Left renal cortex interstitium (tissue), 4 donors: ENCODE measurements around the gene GOLT1A. TPM values are rescaled to one million over a fixed set of nuclear protein-coding genes. Genes with fewer than 3 reads are reported as not detected.

Experiments used
- DNase-seq, 4 donors: peaks; one replicate each; pipeline ENCODE4 v3.0.0-alpha.2; 2013; ENCODE audit warnings: low read depth in 4 of 4, low spot score in 2 of 4, missing footprints in 1 of 4
- polyA plus RNA-seq, 4 donors: library from polyadenylated mRNA; unstranded; fragments of 120-200 nt; gene quantifications; one replicate each; pipeline ENCODE4 v1.2.1, GENCODE V29; 2013; ENCODE audit not compliant: insufficient read length in 4 of 4

Gene GOLT1A, protein sequence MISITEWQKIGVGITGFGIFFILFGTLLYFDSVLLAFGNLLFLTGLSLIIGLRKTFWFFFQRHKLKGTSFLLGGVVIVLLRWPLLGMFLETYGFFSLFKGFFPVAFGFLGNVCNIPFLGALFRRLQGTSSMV
- polyA plus RNA-seq, result 1 to 10 TPM; 2.7 to 4.2 (median 3.7) TPM

DNA sequence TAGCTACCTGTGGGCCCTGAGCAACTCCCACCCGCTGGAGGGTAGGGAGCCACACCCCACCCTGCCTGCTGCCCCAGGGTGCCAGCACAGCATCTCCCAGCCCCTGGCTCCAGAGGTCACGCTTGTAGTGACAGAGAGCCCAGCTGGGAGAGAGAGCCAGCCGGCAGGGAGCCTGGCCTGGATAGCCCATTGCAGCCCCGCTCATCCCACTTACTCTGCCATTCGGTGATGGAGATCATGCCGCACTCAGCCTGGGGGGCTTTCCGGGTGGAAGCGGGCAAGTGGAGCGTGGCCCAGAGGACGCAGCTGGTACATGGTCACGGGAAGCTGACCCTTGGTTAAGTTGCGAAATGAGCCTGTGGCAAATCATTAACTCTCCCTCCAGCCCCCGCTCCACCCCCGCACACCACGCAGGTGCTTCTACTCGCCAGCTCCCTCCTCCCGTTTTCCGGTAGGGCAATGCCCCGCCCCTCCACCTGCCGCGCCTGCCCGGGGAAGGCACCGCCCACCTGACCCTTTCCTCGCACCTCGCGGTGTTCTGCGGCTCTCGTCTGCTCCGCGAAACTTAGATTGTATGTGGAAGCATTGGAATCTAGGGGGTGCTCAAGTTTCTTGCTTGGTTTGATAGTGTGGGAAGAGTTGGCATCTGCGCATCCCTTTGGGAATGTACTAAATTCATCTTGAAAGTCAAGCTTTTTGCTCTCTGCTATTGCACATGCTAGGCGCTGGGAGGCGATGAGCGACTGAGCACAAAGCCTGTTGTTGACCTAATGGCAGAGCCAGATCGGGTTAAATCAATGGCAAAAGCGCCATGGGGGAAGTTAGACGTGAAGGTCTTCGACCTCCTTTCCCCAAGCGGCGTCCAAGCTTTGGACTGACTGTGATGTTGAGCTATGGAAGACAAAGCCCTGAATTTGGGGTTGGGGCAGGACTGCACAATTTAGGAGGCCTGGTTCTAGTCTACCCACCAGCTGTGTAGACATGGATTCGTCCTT is at the start of gene GOLT1A:
TSS of gene GOLT1A (minus strand) at position 321 of the 995 bp plus-strand sequence. CDS start at position 239, 82 bp downstream.
- DNase-seq, result peak; percentile 55 to 79 (median 68)

DNA sequence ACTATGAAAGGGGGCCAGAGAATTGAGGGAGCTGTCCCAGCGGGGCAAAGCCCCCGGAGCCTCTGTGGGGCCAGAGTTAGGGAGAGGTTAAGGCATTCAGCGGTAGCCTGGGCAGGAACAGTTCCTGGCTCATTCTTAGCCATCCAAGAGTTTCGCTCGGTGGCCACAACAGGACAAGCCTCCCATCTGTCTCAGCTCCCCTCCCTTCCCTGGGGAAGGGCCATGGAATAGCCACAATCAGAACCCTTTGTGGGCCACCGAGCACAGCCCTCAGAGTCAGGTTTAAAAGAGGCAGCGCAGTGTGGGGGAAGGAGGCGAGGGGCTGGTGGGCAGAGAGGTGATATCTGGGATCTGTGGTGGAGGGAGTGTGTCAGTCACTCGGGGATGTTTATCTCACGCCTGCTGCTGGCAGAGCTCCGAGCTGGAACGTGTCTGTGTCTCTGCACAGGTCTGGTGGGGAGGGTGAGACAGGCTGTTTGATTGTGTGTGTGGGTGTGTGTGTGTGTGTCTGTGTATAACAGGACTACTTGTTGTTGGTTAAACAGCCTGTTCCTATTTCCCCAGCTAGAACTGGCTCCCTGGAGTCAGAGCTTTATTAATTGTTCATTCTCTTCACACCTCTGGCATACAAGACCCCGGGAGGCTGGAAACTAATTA is 49.6 kb upstream of the GOLT1A start:
- DNase-seq, result no peak

DNA sequence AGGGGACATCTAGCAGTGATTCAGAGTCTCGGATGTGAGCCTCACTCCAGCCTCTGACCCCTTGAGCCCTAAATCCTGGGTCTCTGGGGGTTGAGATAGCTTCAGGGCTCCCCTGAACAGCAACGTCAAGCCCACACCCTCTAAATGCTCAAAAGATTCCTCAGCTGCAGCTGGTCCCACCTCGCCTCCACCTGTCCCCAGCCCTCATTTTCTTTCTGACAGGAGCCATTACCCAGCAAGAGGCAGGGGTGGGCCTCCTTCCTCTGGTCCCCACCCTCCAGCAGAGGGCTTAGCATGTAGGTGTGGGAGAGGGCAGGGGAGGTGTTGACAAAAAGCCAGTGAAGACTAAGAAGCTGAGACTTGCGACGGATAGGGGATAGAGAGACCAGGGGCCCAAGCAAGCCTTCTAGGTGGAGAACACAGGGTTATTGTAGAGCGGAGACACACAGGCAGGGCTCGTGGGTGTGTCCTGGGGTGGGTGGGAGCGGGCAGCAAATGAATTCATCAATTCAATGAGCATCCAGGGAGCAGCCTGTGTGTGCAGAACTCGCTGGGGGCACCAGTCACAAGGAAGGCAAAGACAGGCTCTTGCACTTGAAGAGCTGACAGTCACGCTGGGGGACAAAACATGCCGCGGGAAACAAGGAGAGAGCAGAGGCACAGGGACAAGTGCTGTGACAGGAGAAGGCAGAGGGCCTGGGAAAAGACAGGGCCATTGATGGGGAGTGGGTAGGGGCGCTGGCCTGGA is 48.9 kb upstream of the GOLT1A start:
- DNase-seq, result no peak

DNA sequence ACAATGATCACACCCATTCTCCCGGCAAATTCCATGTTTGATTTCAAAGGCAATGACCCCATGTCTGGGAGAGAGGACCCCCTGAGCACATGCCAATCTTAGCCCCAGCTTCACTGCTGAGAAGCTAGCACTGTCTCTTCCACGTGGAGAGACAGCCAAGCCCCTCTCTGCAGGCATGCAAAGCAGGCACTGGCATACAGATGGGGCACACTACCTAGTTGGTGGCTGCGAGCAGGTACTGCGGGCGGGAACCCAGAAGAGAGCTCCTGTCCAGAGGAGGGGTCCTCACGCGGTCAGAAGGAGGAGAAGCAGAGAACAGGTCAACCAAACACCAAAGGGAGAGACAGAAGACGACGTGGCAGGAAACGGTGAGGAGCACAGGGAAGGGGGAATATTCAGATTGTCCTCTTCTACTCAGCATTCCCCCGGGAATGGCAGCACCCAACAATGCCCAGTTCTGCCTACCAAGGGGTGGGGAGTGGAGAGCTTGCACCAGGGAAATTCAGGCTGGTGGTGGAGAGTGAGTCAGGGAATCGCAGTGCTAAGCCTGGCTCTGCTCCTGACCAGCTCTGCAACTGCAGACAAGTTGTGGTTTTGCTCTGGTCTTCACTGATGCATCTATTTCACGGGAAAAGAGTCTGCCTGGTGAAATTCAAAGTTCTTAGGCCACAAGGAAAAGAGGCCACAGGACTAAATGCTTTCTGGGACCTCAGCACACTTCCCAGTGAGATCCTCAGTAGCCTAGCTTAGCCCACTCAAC is 48.1 kb upstream of the GOLT1A start:
- no peak for DNase-seq

DNA sequence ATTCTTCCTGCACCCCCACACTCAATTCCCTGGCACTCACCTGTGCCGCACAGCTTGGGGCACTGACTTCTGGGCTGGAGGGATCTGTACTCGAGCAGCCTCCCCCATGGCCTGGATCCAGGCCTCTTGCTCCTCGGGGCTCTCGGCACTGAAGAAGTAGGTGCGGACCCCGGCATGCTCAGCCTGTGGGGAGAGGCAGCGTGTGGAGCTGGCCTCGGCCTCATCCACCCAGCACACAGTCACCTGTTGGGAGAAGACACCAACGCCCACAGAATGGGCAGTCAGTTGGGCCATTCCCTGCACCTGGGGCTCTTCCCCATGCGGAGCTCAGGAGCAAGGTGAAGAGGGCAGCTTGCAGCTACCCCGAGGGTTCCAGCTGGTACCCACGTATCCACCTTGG is 47.5 kb upstream of the GOLT1A start:
- DNase-seq, result no peak

DNA sequence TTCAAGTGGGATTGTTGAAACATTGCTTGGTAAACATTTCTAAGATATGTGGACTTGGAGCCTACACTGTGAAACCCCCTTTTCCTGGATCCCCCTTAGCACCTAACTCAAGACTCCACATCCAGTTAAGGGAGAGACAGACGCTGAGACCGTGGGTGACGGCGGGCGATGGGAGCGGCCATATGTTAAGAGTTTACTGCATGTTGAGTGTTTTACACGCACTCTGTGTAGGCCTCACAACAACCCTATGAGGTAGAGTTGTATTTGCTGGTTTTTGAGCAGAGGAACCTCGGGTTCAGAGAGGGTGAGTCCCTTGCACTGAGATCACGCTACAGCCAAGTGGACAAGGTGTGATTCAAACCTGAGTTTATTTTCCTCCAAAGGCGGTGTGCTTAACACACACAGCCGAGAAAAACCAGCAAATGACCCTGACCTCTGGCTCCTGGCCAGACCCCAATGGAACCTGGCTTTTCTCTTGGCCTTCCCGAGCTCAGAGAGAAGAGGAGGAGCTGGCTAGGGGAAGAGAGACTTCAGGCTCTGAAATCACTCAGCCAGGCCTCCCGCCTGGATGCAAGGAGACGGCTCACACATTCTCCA is 46.9 kb upstream of the GOLT1A start:
- DNase-seq, result no peak

DNA sequence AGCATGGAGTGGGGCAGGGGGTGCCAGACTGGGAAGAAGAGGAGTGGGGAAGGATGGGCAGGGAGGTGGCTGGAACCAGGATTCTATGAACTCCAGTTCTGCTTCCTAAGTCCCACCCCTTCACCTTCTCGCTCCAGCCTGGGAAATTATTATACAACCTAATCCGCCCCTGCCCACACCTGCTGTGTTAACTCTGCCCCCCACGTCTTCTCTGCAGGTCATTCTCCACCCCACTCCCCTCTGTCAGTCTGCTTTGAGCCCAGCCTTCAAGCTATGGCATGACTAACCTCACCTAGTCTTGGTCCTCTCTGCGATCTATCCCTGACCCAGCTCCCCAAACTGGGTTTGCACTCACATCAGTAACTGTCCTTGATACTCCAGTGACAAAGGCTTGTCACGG is 46.0 kb upstream of the GOLT1A start:
- DNase-seq, result no peak

DNA sequence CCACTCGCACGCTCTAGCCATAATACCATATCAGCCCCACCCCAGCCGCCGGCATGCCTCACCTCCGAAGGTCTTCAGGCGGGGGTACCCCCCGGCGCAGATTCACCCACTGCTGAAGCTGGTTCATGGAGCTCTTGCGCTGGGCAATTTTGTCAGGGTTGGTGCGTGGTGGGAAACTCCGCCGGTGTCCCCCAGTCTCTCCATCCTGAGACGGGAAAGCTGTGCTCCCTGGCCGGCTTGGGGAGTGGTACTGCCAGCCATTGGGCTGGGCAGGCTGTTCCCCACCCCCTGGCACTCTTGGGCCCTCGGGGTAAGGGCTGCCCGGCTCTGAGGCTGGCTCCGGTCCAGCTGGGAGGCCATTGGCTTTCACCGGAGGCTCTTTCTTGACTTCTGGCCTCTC is 45.4 kb upstream of the GOLT1A start:
- no peak for DNase-seq

DNA sequence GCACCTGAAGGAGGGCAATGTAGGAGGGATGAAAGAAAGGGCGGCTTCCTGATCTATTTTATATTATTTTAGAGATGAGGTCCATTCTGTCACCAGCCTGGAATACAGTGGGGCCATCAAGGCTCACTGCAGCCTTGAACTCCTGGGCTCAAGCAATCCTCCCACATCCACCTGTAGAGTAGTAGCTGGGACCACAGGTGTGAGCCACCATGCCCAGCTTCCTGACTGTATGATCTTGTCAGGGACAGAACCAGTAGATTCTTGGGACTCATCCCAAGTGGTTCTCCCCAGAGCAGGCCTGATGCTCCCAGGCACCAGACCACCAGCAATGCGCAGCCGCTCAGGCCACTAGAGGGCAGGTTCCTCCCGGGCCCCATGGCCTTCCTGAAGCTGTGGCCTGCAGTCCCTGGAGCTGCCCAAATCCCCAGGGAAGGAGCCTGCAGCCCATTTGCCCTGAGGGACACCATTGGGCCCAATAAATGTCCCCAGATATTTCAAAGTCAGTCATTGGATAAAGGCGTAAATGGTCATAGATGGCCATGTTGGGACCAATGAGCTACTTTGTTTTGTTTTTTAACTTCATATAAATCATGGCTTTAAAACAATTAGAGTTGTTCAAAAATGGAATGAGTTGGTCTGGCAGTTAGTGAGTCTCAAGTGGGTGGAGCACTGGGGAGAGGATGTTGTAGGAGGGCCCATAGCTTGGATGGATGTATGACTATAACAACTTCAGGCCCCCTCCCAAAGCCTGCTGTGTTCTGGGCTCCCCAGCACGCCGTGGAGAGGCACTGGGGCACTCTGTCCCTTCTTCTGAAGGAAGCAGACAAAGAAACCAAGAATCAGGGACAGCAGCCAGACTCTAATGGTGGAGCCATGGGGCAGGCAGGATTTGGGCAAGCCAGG is 44.7 kb upstream of the GOLT1A start:
- DNase-seq, result no peak

DNA sequence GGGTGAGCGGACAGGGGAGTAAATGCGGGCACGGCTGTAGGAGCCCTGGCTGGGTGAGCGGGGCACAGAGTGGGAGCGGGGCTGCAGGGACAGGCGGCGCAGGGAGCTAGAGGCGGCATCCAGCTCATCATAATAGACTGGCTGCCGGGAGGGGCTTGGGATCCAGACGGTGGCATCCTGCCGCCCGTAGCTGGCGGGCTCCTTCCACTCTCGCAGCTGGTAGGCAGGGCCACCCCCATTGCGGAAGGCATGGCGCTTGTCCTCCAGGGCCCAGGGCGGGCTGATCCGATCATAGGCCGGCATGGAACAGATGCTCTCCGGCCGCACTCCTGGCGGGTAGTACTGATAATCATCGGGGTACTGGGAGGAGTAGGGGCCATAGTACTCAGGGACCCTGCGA is 43.7 kb upstream of the GOLT1A start:
- DNase-seq, result no peak

DNA sequence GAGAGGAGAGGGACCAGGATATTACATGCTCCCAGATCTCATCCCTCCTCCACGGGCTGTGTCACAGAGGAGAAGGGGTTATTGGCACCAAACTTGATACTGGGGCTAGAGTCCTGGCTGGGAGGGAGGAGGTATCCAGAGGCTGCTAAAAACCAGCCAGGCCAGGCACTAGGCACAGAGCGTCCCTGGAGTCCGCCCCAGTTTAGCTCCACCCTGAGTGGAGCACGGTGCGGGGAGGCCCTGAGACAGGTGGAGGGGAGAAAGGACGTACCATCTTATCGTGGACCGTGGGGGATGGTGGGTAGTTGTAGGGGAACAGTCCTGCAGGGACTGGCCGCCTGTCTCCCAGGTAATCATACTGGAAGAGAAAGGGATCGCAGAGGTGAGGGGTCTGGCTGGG is 42.7 kb upstream of the GOLT1A start:
- no peak for DNase-seq

DNA sequence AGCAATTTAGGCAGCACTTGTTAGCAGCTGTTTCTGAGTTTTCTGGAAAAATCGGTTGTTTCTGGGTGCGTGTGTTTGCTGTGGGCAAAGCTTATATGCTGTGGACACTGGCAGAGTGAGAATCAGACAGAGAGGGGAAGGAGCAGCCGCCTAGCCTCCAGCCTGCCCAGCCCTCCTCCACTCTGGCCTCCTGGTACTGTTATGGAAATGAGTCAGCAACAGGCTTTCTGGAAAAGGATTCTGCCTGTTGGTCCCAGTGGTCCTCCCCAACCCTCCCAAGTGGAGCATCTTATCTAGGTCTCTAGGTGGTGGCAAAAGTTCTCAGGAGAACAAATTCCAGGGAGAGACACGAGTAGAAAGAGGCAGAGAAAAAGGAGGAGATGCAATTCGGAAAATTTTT is 42.2 kb upstream of the GOLT1A start:
- DNase-seq, result no peak

DNA sequence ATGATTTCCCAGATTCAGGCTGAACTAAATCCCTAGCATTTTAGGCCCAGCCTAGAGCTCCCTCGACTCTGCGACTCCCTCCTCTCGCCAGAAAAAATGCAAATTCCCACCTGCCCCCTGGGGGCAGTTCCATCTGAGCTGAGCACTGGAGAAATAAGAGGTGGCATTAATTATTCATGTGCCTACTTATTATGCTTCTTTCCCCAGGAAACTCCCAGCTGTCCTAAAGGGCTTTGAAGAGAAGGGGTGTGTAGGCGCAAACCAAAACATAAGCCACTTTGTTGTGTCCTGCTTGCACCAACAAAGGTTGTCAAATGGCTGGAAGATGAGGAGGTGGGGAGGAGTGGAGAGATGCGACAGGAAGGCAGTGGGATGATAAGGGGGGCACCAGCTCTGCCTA is 41.4 kb upstream of the GOLT1A start:
- peak in 1 of 4 donors; percentile 38 for DNase-seq

DNA sequence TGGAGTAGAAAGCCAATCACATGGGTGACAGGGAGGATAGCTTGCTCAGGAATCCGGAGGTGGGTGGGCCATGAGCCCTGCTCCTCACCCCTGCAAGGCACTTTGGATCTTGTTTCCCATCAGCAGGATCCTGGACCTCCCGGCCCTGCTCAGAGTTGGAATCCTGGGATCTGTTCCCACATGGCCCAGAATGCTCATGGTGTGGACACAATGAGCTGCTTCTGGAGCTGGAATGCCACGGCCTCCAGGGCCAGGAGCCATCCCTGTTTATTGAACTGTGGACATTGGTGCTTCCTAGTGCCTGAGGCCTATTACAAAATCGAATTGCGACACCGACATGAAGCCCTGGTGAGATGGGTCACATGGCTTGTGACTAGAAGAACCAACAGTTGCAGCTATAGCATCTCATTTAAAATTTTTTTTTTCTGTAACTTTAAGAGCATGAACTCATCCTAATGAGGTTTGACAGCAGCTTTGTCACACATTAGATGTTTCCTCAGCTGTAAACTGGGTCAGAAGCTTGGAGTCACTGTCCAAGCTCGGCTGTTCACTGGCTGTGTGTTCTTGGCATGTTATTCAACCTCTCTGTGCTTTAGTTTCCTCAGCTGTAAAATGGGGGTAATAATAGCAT is 40.4 kb upstream of the GOLT1A start:
- no peak for DNase-seq

DNA sequence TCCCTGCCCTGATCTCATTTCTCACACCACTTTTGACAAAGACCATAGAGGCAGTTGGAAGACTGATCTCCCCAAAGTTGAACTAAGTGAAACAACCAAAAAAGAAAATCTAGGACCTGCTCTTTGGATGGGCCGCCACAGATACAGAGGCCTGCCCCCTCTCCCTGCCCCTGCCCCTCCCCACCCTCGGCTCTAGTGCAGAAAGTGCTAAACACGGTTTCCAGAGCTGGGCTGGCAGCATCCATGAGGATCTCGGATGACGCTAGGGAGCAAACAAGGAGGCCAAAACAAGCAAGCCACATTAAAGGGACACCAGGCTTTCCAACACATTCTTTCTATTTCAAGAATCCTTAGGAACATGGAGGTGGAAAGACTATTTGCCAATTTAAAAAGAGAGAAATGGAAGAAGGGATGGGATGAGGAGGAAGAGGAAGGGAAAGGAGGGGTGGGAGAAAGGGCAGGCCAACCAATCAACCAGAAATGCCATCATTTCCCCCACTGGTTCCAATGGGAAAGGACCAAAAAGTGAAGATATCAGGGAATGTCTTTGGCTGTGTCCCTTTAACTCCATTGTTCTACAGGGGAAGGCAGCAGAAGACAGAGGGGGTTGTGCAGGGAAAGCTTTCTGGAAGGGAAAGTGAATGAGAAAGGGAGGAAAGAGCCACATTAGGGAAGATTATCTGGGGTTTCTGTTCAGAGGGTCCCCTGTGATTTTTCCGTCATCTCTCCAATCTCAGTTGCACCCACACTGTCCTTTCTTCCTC is 38.3 kb upstream of the GOLT1A start:
- no peak for DNase-seq

DNA sequence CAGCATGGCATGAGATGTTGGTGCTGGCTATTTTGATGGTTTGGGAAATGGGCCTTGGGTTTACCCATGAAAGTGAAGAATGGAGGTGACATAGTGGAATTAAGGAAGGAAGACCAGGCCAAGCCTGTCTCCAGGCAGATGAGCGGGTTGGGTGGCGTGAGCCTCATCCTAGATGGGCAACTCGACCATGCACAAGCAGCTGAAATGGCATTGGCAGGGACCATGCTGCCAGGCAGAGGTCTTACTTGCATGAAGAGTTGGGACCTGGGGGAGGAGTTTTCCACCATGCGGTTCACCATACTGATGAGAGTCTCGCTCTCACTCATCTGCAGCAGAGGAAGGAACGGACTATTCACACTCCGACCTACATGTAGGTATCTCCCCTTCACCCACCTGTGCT is 37.5 kb upstream of the GOLT1A start:
- DNase-seq, result no peak

DNA sequence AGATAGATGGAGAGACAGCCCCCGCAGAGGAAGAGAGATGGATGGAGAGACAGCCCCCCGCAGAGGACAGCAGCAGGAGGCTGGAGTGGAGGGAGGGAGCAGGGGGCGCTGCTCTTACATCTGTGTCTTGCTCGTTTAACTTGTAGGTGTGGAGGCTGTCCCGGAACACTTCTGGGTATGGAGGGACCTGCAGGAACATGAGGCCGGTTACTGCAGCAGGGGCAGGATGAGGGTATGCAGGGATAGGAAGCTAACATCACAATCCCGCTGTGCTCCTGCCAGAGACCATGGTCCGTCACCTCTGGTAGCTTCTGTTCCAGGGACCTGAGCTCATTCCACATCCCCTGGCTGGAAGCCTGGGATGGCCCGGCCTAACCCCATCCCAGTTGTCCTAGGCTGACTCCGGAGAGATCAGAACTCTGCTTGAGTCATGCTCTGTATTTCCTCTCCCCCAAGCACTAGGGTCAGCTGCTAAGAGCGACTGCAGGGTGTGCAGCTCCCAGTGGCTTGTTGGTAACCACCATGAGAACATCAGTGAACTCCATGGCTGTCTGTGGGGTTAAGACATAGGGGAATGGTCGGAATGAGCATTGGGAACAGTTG is 36.7 kb upstream of the GOLT1A start:
- DNase-seq, result no peak
